SKM-1 (cell line): Measurements from ENCODE around the gene RAB3IP.

Experiments
- DNase-seq: peaks from one replicate; lab custom pipeline; 2025; ENCODE audit not compliant: unreplicated experiment; lab: John Stamatoyannopoulos, UW

RAB3IP gene

GRCh38 chr12:69738351-69739286, at the start of gene RAB3IP:
Gene RAB3IP (plus strand): TSS chr12:69738860. CDS start chr12:69755409, 16,549 bp downstream.
- peak; percentile 23 for DNase-seq

GRCh38 chr12:69689638-69690037, 49.0 kb upstream of the RAB3IP start:
- DNase-seq: no peak

GRCh38 chr12:69694123-69694522, 44.5 kb upstream of the RAB3IP start:
- no peak for DNase-seq

GRCh38 chr12:69698054-69698453, 40.6 kb upstream of the RAB3IP start:
- no peak for DNase-seq

- no peak for DNase-seq
Observed at GRCh38 chr12:69698769-69699540, 39.7 kb upstream of the RAB3IP start, which contains the start of gene BEST3. Gene BEST3 (minus strand): TSS chr12:69699303. CDS start chr12:69697798, 1,505 bp downstream.

GRCh38 chr12:69701826-69702225, 36.8 kb upstream of the RAB3IP start:
- no peak for DNase-seq

GRCh38 chr12:69703146-69703642, 35.5 kb upstream of the RAB3IP start:
- DNase-seq: no peak

GRCh38 chr12:69704357-69704756, 34.3 kb upstream of the RAB3IP start:
- DNase-seq: no peak

- no peak for DNase-seq
Observed at GRCh38 chr12:69708649-69709048, 30.0 kb upstream of the RAB3IP start.

GRCh38 chr12:69712826-69713225, 25.8 kb upstream of the RAB3IP start:
- no peak for DNase-seq

GRCh38 chr12:69714542-69714941, 24.1 kb upstream of the RAB3IP start:
- no peak for DNase-seq

GRCh38 chr12:69719336-69720316, 19.0 kb upstream of the RAB3IP start:
- DNase-seq: no peak

GRCh38 chr12:69720750-69721149, 17.9 kb upstream of the RAB3IP start:
- DNase-seq: no peak

GRCh38 chr12:69726922-69727321, 11.7 kb upstream of the RAB3IP start:
- DNase-seq: no peak

- DNase-seq: no peak
Observed at GRCh38 chr12:69732088-69732487, 6.6 kb upstream of the RAB3IP start.

- DNase-seq: no peak
Observed at GRCh38 chr12:69733638-69734037, 5.0 kb upstream of the RAB3IP start.

GRCh38 chr12:69739287-69740191, 879 bp downstream of the RAB3IP start:
- peak; percentile 27 for DNase-seq

GRCh38 chr12:69744109-69744508, 5.4 kb downstream of the RAB3IP start:
- no peak for DNase-seq

GRCh38 chr12:69751476-69751875, 12.8 kb downstream of the RAB3IP start:
- DNase-seq: no peak
